Prostate gland (tissue), 2 donors: ENCODE results near the gene COL4A1.

Source experiments
- CTCF ChIP-seq, 4 experiments: fragments of 200-600 bp in 2 of 4; fragments of 450-650 bp in 2 of 4; sonication (generic) in 2 of 4; IDR thresholded peaks; 1 replicate in 3 of 4; 2 replicates in 1 of 4; pipeline ENCODE4 v1.5.1; 2016 to 2019; ENCODE audit warnings: antibody characterized with exemption in 4 of 4, mild to moderate bottlenecking in 2 of 4, moderate library complexity in 2 of 4
- POLR2A ChIP-seq: fragments of 450-650 bp; IDR thresholded peaks from one replicate; pipeline ENCODE4 v1.6.1; 2016; ENCODE audit warnings: antibody characterized with exemption, mild to moderate bottlenecking
- POLR2AphosphoS5 ChIP-seq: sonication (generic); formaldehyde crosslinking; IDR thresholded peaks from one replicate; pipeline ENCODE4 v1.6.1; 2017; ENCODE audit warnings: antibody characterized with exemption

- TF ChIP-seq CTCF (IDR thresholded peaks at IDR 0.05) (no peak), POLR2A (no peak), POLR2AphosphoS5 (no peak)
Measured at GRCh38 chr13:110132225-110132982, 174.6 kb downstream of the COL4A1 start.
